ENCODE measurements around the gene PIK3R2. TPM values are rescaled to one million over a fixed set of nuclear protein-coding genes. Genes with fewer than 3 reads are reported as not detected.

The PIK3R2 gene
- total and polyA plus RNA-seq, 4 donors, result 1.5 to 37.8 (median 7.7) TPM

DNA sequence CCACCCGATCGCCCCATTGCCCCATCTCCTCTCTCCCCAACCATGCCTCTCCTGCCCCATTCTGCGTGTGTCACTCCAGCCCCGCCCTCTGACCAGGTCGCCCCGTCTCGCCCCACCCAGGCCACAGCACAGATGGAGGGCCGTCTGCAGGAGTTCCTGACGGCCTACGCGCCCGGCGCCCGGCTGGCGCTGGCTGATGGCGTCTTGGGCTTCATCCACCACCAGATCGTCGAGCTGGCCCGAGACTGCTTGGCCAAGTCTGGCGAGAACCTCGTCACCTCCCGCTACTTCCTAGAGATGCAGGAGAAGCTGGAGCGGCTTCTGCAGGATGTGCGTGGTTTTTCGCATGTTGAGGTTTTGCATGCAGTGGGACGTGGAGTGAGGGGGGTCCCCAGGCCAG is 29.1 kb upstream of the PIK3R2 start:
- Histone ChIP-seq H3K4me3 (ENCODE audit: low read depth in 1 of 3, low read length in 3 of 3) (no peak overlapping the region), H3K27me3 (ENCODE audit: control insufficient read depth in 4 of 4, insufficient read depth in 4 of 4, low read length in 3 of 4) (no peaks in the 10 kb centered on the region), H3K9ac (ENCODE audit: low read depth in 1 of 2, low read length in 2 of 2) (no peak overlapping the region), H3K36me3 (ENCODE audit: control insufficient read depth in 4 of 4, insufficient read depth in 3 of 4, low read depth in 1 of 4, low read length in 3 of 4) (peaks cover 4 to 45% (median 20%) of the 10 kb centered on the region in 4 donors), H3K4me1 (ENCODE audit: control insufficient read depth in 4 of 4, insufficient read depth in 4 of 4, low read length in 3 of 4) (peaks cover 0 to 7% (median 2%) of the 10 kb centered on the region in 4 donors), H3K9me3 (ENCODE audit: control insufficient read depth in 4 of 4, low read length in 3 of 4) (no peaks in the 10 kb centered on the region), H3K27ac (ENCODE audit: low read depth in 1 of 2, low read length in 2 of 2) (no peak overlapping the region)
- 88% methylated on average over 26 of the region's 26 CpGs for WGBS
- TF ChIP-seq TAF1 (conservative IDR thresholded peaks at IDR 0.05) (no peak), RXRA (IDR thresholded peaks at IDR 0.05) (no peak), RAD21 (IDR thresholded peaks at IDR 0.05) (no peak), MAX (IDR thresholded peaks at IDR 0.05) (no peak), EGR1 (IDR thresholded peaks at IDR 0.05; ENCODE audit: low read depth in 2 of 2) (no peak), ZBTB33 (IDR thresholded peaks at IDR 0.05) (no peak), SP1 (IDR thresholded peaks at IDR 0.05) (no peak), GABPA (IDR thresholded peaks at IDR 0.05 in 1 of 2, conservative IDR thresholded peaks at IDR 0.05 in 1 of 2) (no peak), JUND (IDR thresholded peaks at IDR 0.05) (no peak), HNF4A (conservative IDR thresholded peaks at IDR 0.05) (no peak), CTCF (IDR thresholded peaks at IDR 0.05; ENCODE audit: low read depth, low read length, missing input control) (no peak), NR2F2 (IDR thresholded peaks at IDR 0.05) (no peak), FOXA1 (IDR thresholded peaks at IDR 0.05) (no peak), YY1 (IDR thresholded peaks at IDR 0.05) (no peak), HNF4G (IDR thresholded peaks at IDR 0.05) (no peak)
- TF ChIP-seq, protein P1, sequence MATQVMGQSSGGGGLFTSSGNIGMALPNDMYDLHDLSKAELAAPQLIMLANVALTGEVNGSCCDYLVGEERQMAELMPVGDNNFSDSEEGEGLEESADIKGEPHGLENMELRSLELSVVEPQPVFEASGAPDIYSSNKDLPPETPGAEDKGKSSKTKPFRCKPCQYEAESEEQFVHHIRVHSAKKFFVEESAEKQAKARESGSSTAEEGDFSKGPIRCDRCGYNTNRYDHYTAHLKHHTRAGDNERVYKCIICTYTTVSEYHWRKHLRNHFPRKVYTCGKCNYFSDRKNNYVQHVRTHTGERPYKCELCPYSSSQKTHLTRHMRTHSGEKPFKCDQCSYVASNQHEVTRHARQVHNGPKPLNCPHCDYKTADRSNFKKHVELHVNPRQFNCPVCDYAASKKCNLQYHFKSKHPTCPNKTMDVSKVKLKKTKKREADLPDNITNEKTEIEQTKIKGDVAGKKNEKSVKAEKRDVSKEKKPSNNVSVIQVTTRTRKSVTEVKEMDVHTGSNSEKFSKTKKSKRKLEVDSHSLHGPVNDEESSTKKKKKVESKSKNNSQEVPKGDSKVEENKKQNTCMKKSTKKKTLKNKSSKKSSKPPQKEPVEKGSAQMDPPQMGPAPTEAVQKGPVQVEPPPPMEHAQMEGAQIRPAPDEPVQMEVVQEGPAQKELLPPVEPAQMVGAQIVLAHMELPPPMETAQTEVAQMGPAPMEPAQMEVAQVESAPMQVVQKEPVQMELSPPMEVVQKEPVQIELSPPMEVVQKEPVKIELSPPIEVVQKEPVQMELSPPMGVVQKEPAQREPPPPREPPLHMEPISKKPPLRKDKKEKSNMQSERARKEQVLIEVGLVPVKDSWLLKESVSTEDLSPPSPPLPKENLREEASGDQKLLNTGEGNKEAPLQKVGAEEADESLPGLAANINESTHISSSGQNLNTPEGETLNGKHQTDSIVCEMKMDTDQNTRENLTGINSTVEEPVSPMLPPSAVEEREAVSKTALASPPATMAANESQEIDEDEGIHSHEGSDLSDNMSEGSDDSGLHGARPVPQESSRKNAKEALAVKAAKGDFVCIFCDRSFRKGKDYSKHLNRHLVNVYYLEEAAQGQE (IDR thresholded peaks at IDR 0.05), result no peak
- TF ChIP-seq, protein P2, sequence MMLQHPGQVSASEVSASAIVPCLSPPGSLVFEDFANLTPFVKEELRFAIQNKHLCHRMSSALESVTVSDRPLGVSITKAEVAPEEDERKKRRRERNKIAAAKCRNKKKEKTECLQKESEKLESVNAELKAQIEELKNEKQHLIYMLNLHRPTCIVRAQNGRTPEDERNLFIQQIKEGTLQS (IDR thresholded peaks at IDR 0.05), result no peak
- no peak for DNase-seq (ENCODE audit: low spot score)
